Measurements from ENCODE around the gene ULK3.

The ULK3 gene

DNA sequence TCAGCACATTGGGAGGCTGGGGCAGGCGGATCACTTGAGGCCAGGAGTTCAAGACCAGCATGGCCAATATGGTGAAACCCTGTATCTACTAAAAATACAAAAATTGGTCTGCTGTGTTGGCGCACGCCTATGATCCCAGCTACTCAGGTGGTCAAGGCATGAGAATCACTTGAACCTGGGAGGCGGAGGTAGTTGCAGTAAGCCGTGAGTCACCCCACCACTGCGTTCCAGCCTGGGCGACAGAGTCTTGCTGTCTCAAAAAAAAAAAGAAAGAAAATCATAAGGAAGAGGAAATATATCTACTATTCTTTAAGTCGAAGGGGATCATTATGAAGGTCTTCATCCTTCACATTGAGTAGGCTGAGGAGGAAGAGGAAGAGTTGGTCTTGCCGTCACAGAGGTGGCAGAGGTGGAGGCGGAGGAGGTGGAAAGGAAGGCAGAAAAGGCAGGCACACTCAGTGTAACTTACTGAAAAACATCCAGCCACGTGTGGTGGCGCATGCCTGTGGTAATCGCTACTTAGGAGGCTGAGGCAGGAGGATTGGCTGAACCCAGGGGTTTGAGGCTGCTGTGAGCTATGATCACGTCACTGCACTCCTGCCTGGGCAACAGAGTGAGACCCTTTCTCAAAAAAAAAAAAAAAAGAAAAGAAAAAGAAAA lies 46.9 kb downstream of the ULK3 start:
- peak overlapping the region; percentile 72; the same call in 1 of the 2 replicates for H3K27ac ChIP-seq (ENCODE audit: low read length)
- no peak overlapping the region for H2AFZ ChIP-seq (ENCODE audit: low read depth, low read length)
- peaks cover 80% of the 10 kb centered on the region for H3K36me3 ChIP-seq (replicated peaks; ENCODE audit: low read depth, low read length)
- no peak overlapping the region for H3K9ac ChIP-seq (ENCODE audit: low read length)
- H3K4me1 ChIP-seq (ENCODE audit: low read length) = peaks cover 96% of the 10 kb centered on the region
- H3K27me3 ChIP-seq (ENCODE audit: low read depth, low read length) = no peaks in the 10 kb centered on the region
- peaks cover 95% of the 10 kb centered on the region for H4K20me1 ChIP-seq (ENCODE audit: insufficient read depth, low read length)
- TF ChIP-seq EZH2phosphoT487 (IDR thresholded peaks at IDR 0.05; ENCODE audit: low read depth) = no peak
- TF ChIP-seq, protein P1, sequence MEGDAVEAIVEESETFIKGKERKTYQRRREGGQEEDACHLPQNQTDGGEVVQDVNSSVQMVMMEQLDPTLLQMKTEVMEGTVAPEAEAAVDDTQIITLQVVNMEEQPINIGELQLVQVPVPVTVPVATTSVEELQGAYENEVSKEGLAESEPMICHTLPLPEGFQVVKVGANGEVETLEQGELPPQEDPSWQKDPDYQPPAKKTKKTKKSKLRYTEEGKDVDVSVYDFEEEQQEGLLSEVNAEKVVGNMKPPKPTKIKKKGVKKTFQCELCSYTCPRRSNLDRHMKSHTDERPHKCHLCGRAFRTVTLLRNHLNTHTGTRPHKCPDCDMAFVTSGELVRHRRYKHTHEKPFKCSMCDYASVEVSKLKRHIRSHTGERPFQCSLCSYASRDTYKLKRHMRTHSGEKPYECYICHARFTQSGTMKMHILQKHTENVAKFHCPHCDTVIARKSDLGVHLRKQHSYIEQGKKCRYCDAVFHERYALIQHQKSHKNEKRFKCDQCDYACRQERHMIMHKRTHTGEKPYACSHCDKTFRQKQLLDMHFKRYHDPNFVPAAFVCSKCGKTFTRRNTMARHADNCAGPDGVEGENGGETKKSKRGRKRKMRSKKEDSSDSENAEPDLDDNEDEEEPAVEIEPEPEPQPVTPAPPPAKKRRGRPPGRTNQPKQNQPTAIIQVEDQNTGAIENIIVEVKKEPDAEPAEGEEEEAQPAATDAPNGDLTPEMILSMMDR (IDR thresholded peaks at IDR 0.05; ENCODE audit: low read depth, low read length) = no peak
- H3K4me2 ChIP-seq (ENCODE audit: low read length) = peak overlapping the region; percentile 61
- no peak overlapping the region for H3K4me3 ChIP-seq (ENCODE audit: low read length)
- no peaks in the 10 kb centered on the region for H3K9me3 ChIP-seq (ENCODE audit: insufficient read depth, low read length)
- H3K79me2 ChIP-seq (ENCODE audit: low read length) = peaks cover 100% of the 10 kb centered on the region

DNA sequence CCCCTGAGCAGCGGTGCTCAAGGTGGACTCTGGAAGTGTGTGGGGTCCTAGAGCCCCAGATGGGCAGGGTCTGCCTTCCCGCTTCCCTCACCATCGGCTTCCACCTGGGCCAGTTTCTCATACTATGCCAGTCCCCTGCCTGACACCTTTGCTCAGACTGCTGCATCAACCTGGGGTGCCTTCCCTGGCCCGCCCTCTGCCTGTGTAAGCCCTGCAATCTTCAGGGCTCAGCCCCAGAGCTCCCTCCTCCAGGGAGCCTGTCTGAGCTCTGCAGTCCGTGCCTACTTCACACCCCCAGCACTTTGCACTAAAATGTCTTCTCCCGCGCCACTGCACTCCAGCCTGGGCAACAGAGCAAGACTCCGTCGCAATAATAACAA lies 48.0 kb downstream of the ULK3 start:
- no peak overlapping the region for H3K4me3 ChIP-seq (ENCODE audit: low read length)
- peak overlapping the region; percentile 7; the same call in 1 of the 2 replicates for H3K9ac ChIP-seq (ENCODE audit: low read length)
- H3K27ac ChIP-seq (ENCODE audit: low read length) = peak overlapping the region; percentile 97
- peaks cover 100% of the 10 kb centered on the region for H3K79me2 ChIP-seq (ENCODE audit: low read length)
- TF ChIP-seq EZH2phosphoT487 (IDR thresholded peaks at IDR 0.05; ENCODE audit: low read depth) = no peak
- TF ChIP-seq, protein P1 (IDR thresholded peaks at IDR 0.05; ENCODE audit: low read depth, low read length) = no peak
- peaks cover 78% of the 10 kb centered on the region for H3K36me3 ChIP-seq (replicated peaks; ENCODE audit: low read depth, low read length)
- H3K27me3 ChIP-seq (ENCODE audit: low read depth, low read length) = no peaks in the 10 kb centered on the region
- peak overlapping the region; percentile 30 for H3K4me2 ChIP-seq (ENCODE audit: low read length)
- H3K4me1 ChIP-seq (ENCODE audit: low read length) = peaks cover 98% of the 10 kb centered on the region
- no peak overlapping the region for H2AFZ ChIP-seq (ENCODE audit: low read depth, low read length)
- H3K9me3 ChIP-seq (ENCODE audit: insufficient read depth, low read length) = no peaks in the 10 kb centered on the region
- peaks cover 88% of the 10 kb centered on the region for H4K20me1 ChIP-seq (ENCODE audit: insufficient read depth, low read length)

DNA sequence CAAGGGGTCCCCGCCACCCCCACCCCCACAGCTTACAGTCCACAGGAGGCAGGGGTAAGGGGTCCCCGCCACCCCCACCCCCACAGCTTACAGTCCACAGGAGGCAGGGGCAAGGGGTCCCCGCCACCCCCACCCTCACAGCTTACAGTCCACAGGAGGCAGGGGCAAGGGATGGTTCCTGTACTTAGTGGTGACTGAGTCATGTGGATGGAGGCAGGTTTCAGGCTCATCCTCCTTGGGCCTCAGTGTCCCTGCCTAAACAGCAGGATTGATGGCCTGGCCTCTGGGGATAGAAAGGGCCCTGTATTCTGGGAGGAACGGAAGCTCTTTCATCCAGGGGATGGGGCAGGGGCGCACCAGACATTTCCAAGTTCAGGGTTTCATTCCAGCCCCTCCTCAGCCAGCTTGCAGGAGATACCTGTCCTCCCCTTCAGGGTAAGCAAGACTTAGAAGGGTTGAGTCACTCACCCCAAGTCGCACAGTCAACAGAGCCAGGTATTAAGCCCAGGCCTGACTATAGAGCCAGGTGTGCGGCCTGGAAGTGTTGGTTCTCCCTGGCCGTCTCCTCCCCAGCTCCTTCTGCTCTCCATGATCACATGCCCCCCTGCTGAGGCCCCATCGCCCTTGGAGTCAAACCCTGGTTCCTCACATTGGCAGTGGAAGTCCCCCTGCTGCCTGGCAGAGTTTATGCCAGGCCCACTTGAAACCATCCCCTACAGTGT lies 48.5 kb downstream of the ULK3 start:
- Histone ChIP-seq H3K27me3 (ENCODE audit: low read depth, low read length) (no peaks in the 10 kb centered on the region), H3K9me3 (ENCODE audit: insufficient read depth, low read length) (no peaks in the 10 kb centered on the region), H3K36me3 (replicated peaks; ENCODE audit: low read depth, low read length) (peaks cover 78% of the 10 kb centered on the region), H3K4me2 (ENCODE audit: low read length) (peak overlapping the region; percentile 30), H4K20me1 (ENCODE audit: insufficient read depth, low read length) (peaks cover 83% of the 10 kb centered on the region), H3K4me3 (ENCODE audit: low read length) (no peak overlapping the region), H3K79me2 (ENCODE audit: low read length) (peaks cover 100% of the 10 kb centered on the region), H3K27ac (ENCODE audit: low read length) (peak overlapping the region; percentile 97), H3K9ac (ENCODE audit: low read length) (peak overlapping the region; percentile 7), H2AFZ (ENCODE audit: low read depth, low read length) (no peak overlapping the region), H3K4me1 (ENCODE audit: low read length) (peaks cover 98% of the 10 kb centered on the region)
- TF ChIP-seq, protein P1 (IDR thresholded peaks at IDR 0.05; ENCODE audit: low read depth, low read length) = no peak
- TF ChIP-seq EZH2phosphoT487 (IDR thresholded peaks at IDR 0.05; ENCODE audit: low read depth) = no peak

Data from OCI-LY3 (cell line).